Measurements from ENCODE around the gene CD7.
A peak's percentile ranks its signal among the peaks of the same experiment; 100 is the strongest.

Gene CD7

GRCh38 chr17:82271401-82271800 lies 46.0 kb downstream of the CD7 start:
- CTCF ChIA-PET, result interaction anchor here (1.0 kb wide), 1 partner anchor 50 kb away, joined by 4 read pairs; no protein-coding TSS in a partner anchor
- Mint-ChIP-seq H3K4me1 (peaks cover 57% of the 10 kb centered on the region), H3K9me3 (no peaks in the 10 kb centered on the region), H3K27me3 (peaks cover 23% of the 10 kb centered on the region), H3K4me3 (peak overlapping the region; percentile 82), H3K36me3 (peaks cover 39% of the 10 kb centered on the region), H3K27ac (peak overlapping the region; percentile 92)
- no peak for DNase-seq

GRCh38 chr17:82270651-82271050 lies 46.8 kb downstream of the CD7 start:
- Mint-ChIP-seq H3K9me3 (no peaks in the 10 kb centered on the region), H3K36me3 (peaks cover 47% of the 10 kb centered on the region), H3K27me3 (peaks cover 16% of the 10 kb centered on the region), H3K4me3 (peak overlapping the region; percentile 22), H3K4me1 (peaks cover 61% of the 10 kb centered on the region), H3K27ac (peak overlapping the region; percentile 64)
- DNase-seq, result no peak
- CTCF ChIA-PET, result interaction anchor here (1.0 kb wide), 1 partner anchor 51 kb away, joined by 4 read pairs; no protein-coding TSS in a partner anchor

GRCh38 chr17:82269882-82270500 lies 47.4 kb downstream of the CD7 start:
- no peaks in the 10 kb centered on the region for H3K9me3 Mint-ChIP-seq
- peak overlapping the region; percentile 22 for H3K4me3 Mint-ChIP-seq
- H3K4me1 Mint-ChIP-seq, result peaks cover 61% of the 10 kb centered on the region
- peaks cover 9% of the 10 kb centered on the region for H3K27me3 Mint-ChIP-seq
- H3K27ac Mint-ChIP-seq, result peak overlapping the region; percentile 64
- CTCF ChIA-PET, result interaction anchor here (1.0 kb wide), 1 partner anchor 52 kb away, joined by 4 read pairs; no protein-coding TSS in a partner anchor
- DNase-seq, result no peak
- peaks cover 52% of the 10 kb centered on the region for H3K36me3 Mint-ChIP-seq

GRCh38 chr17:82269138-82269881 lies 48.1 kb downstream of the CD7 start:
- Mint-ChIP-seq H3K27me3 (peaks cover 5% of the 10 kb centered on the region), H3K36me3 (peaks cover 57% of the 10 kb centered on the region), H3K4me3 (no peak overlapping the region), H3K9me3 (no peaks in the 10 kb centered on the region), H3K4me1 (peaks cover 60% of the 10 kb centered on the region), H3K27ac (no peak overlapping the region)
- DNase-seq, result no peak
- CTCF ChIA-PET, result interaction anchor here (0.8 kb wide), 1 partner anchor 31 kb away, joined by 3 read pairs; no protein-coding TSS in a partner anchor

GRCh38 chr17:82267575-82268379 lies 49.6 kb downstream of the CD7 start:
- H3K9me3 Mint-ChIP-seq, result no peaks in the 10 kb centered on the region
- CTCF ChIA-PET, result interaction anchor here (0.6 kb wide), 1 partner anchor 90 kb away, joined by 3 read pairs; no protein-coding TSS in a partner anchor
- H3K4me3 Mint-ChIP-seq, result no peak overlapping the region
- DNase-seq, result no peak
- H3K4me1 Mint-ChIP-seq, result peaks cover 60% of the 10 kb centered on the region
- H3K27ac Mint-ChIP-seq, result peak overlapping the region; percentile 5
- H3K27me3 Mint-ChIP-seq, result no peaks in the 10 kb centered on the region
- peaks cover 66% of the 10 kb centered on the region for H3K36me3 Mint-ChIP-seq

- no peak for DNase-seq
- H3K9me3 Mint-ChIP-seq, result peaks cover under 1% of the 10 kb centered on the region
- peaks cover 47% of the 10 kb centered on the region for H3K4me1 Mint-ChIP-seq
- CTCF ChIA-PET, result no interaction called here
- no peak overlapping the region for H3K4me3 Mint-ChIP-seq
- no peaks in the 10 kb centered on the region for H3K27me3 Mint-ChIP-seq
- no peak overlapping the region for H3K27ac Mint-ChIP-seq
- peaks cover 70% of the 10 kb centered on the region for H3K36me3 Mint-ChIP-seq
These were observed 51.3 kb downstream of the CD7 start for GRCh38 chr17:82266142-82266541.

Data from activated naive CD4-positive, alpha-beta T cell treated with anti-CD3 and anti-CD28 coated beads, Interleukin-2, amount 10 ng/mL, durations not matched to agents 7 days and 5 days (primary cell).